ACC112 (cell line): Measurements from ENCODE around the gene ATE1.
"Not testable (repeated sequence)": the region's sequence is repeated elsewhere in the genome, so short reads cannot be mapped to it uniquely, and the experiment has no call there.

Experiments used
- H2AFZ ChIP-seq: fragments of 200-600 bp; sonication (generic); one replicate; pipeline ENCODE4 v1.6.0; 2017; ENCODE audit warnings: antibody characterized with exemption, low read length; ENCODE audit not compliant: unreplicated experiment
- H3K27ac ChIP-seq: fragments of 200-600 bp; sonication (generic); 2 replicates; pipeline ENCODE4 v1.5.1; 2014; ENCODE audit warnings: low read depth, mild to moderate bottlenecking, antibody characterized with exemption, low read length, moderate library complexity
- H3K27me3 ChIP-seq: fragments of 200-600 bp; sonication (generic); 2 replicates; pipeline ENCODE4 v1.6.1; 2014; ENCODE audit warnings: mild to moderate bottlenecking, antibody characterized with exemption, low read length, moderate library complexity, mixed read lengths; ENCODE audit not compliant: insufficient read depth
- H3K36me3 ChIP-seq: fragments of 200-600 bp; sonication (generic); 2 replicates; pipeline ENCODE4 v1.6.1; 2016; ENCODE audit warnings: mild to moderate bottlenecking, antibody characterized with exemption, low read length, moderate library complexity, mixed read lengths; ENCODE audit not compliant: insufficient read depth
- H3K4me1 ChIP-seq: fragments of 200-600 bp; sonication (generic); one replicate; pipeline ENCODE4 v1.6.1; 2016; ENCODE audit warnings: low read length, mixed read lengths; ENCODE audit not compliant: insufficient read depth, unreplicated experiment, control insufficient read depth
- H3K4me3 ChIP-seq: fragments of 200-600 bp; sonication (generic); 2 replicates; pipeline ENCODE4 v1.5.1; 2014; ENCODE audit warnings: mild to moderate bottlenecking, low read depth, low read length
- H3K79me2 ChIP-seq: fragments of 200-600 bp; sonication (generic); one replicate; pipeline ENCODE4 v1.6.0; 2016; ENCODE audit warnings: low read length; ENCODE audit not compliant: control insufficient read depth, unreplicated experiment, insufficient read depth

Gene ATE1

DNA sequence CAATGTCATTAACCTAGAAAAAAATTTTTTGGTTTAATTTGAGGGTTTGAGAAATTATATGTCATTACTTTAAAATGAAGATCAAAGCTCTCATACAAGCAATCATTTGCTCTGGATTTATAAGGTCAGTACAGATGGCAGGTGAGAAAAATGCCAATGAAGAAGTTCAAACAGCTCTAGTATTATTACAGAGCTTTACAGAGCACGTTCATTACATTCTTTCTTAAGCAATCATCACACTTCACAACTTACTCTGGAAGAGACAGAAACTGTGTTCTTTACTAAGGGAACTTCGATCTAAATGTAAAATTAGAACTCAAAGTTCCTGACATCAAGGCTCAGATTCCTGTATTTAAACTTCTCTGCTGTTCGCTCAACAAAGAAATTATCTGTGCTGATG is 153.4 kb downstream of the ATE1 start:
- H3K4me3 ChIP-seq: no peak overlapping the region
- no peaks in the 10 kb centered on the region for H3K4me1 ChIP-seq
- H3K27ac ChIP-seq: no peak overlapping the region
- no peaks in the 10 kb centered on the region for H3K79me2 ChIP-seq
- no peaks in the 10 kb centered on the region for H3K36me3 ChIP-seq
- H2AFZ ChIP-seq: no peak overlapping the region
- H3K27me3 ChIP-seq: no peaks in the 10 kb centered on the region

DNA sequence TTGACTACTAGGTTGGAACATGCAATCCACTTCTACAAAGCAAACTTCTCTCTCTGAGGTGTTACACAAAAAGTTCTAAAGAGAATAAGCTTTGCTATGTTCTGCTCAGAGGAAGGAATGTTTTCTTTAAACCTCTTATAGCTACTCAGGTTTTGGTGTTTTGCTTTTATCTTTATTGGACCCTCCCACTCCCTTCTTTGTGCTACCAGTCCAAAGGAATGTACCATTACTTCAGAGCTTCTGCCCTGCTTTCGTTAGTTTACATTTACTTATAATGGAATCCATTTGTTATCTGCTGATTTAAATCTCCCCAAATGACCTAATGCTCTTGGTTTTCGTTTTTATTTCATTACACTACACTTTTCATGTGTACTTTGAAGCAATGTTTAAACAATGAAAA is 154.9 kb downstream of the ATE1 start:
- Histone ChIP-seq H3K4me3 (no peak overlapping the region), H3K4me1 (no peaks in the 10 kb centered on the region), H3K27me3 (no peaks in the 10 kb centered on the region), H2AFZ (no peak overlapping the region), H3K27ac (no peak overlapping the region), H3K79me2 (no peaks in the 10 kb centered on the region), H3K36me3 (0 out of 2 replicates have a peak, but pooled peaks cover 1% of the 10 kb centered on the region)

DNA sequence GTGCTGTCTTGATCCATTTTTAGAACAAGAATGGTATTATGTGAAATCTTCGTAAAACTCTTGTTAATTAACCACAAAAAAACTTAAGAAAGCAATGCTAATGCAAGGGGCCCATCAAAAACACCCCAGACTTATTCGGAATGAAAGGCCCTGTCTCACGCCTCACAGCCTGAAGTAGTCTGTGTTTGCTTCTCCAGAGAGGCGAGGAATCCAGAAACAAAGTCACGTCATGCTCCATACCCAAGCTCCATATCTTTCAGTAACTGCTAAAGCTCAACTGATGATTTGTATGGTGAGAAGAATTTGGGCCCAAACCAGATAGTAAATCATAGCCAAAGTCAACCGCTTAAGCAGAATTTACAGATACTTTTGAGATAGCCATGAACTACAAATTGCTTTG is 155.4 kb downstream of the ATE1 start:
- Histone ChIP-seq H3K4me1 (no peaks in the 10 kb centered on the region), H3K27me3 (no peaks in the 10 kb centered on the region), H2AFZ (no peak overlapping the region), H3K36me3 (0 out of 2 replicates have a peak, but pooled peaks cover 2% of the 10 kb centered on the region), H3K4me3 (no peak overlapping the region), H3K27ac (no peak overlapping the region), H3K79me2 (no peaks in the 10 kb centered on the region)

- H3K4me1 ChIP-seq: no peaks in the 10 kb centered on the region
- no peak overlapping the region for H3K4me3 ChIP-seq
- H3K27ac ChIP-seq: no peak overlapping the region
- no peaks in the 10 kb centered on the region for H3K79me2 ChIP-seq
- no peaks in the 10 kb centered on the region for H3K27me3 ChIP-seq
- H3K36me3 ChIP-seq: 0 out of 2 replicates have a peak, but pooled peaks cover 2% of the 10 kb centered on the region
- H2AFZ ChIP-seq: no peak overlapping the region
Observed at GRCh38 chr10:121771966-121772365, 155.9 kb downstream of the ATE1 start.

DNA sequence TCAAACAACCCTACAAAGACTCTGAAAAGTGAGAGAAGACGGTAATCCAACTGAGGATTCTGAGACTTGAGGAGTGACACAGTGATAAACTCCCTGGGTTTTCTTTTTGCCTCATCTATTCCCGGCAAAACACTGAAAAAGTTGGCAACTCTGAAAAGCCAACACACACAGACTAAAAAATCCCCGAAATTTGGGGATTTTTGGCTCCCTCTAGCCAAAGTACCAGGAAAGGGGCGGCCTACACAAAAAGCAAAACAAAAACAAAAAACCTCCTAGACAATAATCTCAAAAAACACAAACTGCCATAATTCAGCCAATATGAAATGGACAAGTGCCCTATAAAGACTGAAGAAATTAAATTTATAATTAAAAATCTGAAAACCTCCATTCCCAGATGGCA is 161.4 kb downstream of the ATE1 start:
- H3K4me3 ChIP-seq: no peak overlapping the region
- no peaks in the 10 kb centered on the region for H3K4me1 ChIP-seq
- H3K79me2 ChIP-seq: no peaks in the 10 kb centered on the region
- H3K27ac ChIP-seq: no peak overlapping the region
- 0 out of 2 replicates have a peak, but pooled peaks cover 2% of the 10 kb centered on the region for H3K36me3 ChIP-seq
- no peaks in the 10 kb centered on the region for H3K27me3 ChIP-seq
- no peak overlapping the region for H2AFZ ChIP-seq

- Histone ChIP-seq H3K79me2 (no peaks in the 10 kb centered on the region), H3K27ac (no peak overlapping the region), H3K27me3 (no peaks in the 10 kb centered on the region), H3K36me3 (0 out of 2 replicates have a peak, but pooled peaks cover 6% of the 10 kb centered on the region), H2AFZ (no peak overlapping the region), H3K4me3 (no peak overlapping the region), H3K4me1 (no peaks in the 10 kb centered on the region)
Observed at GRCh38 chr10:121765204-121765603, 162.6 kb downstream of the ATE1 start.

DNA sequence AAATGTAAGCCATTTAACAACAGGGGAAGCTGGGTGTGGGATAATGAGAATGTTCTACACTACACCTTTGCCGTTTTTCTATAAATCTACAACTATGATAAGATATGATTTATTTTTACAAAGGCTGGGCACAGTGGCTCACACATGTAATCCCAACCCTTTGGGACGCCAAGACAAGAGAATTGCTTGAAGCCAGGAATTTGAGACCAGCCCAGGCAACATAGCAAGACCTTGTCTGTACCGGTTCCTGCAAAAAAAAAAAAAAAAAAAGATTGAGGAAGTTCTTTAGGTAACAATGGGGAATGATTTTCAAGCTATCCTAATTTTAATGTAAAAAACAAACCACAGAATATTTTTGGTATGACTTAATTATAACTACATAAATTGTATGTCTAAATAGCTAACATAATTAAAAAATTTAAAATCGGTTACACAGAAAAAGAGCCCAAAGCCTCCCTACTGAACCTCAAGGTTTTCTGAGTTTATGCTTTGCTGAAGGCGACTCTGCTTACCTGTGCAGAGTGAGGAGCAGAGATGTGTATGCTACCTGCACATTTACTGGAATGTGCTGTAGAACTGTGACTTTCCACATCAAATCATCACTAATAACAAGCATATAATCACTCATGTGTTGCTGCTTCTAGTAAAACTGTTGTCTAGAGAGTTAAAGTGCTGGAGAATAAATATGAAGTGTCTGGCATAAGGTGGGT is 163.4 kb downstream of the ATE1 start:
- no peak overlapping the region for H3K27ac ChIP-seq

DNA sequence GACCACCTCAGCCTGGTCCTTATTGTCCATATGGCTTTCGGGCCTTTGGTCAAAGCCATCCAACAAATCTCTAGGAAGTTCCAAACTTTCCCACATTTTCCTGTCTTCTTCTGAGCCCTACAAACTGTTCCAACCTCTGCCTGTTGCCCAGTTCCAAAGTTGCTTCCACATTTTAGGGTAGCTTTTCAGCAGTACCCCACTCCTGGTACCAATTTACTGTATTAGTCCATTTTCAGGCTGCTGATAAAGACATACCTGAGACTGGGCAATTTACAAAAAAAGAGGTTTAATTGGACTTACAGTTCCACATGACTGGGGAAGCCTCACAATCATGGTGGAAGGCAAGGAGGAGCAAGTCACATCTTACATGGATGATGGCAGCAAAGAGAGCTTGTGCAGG is 170.6 kb downstream of the ATE1 start:
- H2AFZ ChIP-seq, H3K27me3 ChIP-seq, H3K4me3 ChIP-seq, H3K79me2 ChIP-seq, H3K27ac ChIP-seq: not testable (repeated sequence)
- H3K4me1 ChIP-seq: peaks cover 20% of the 10 kb centered on the region
- peaks cover 12% of the 10 kb centered on the region; the same call in 1 of the 2 replicates for H3K36me3 ChIP-seq

More for the DNA sequence above, 163.4 kb downstream of the ATE1 start:
- H3K4me3 ChIP-seq: no peak overlapping the region
- no peaks in the 10 kb centered on the region for H3K4me1 ChIP-seq
- peaks cover 11% of the 10 kb centered on the region; the same call in 1 of the 2 replicates for H3K36me3 ChIP-seq
- H3K79me2 ChIP-seq: no peaks in the 10 kb centered on the region
- H2AFZ ChIP-seq: no peak overlapping the region
- no peaks in the 10 kb centered on the region for H3K27me3 ChIP-seq

GRCh38 chr10:121755496-121755895 is 172.3 kb downstream of the ATE1 start:
- Histone ChIP-seq H3K4me1 (peaks cover 20% of the 10 kb centered on the region), H3K36me3 (peaks cover 12% of the 10 kb centered on the region; the same call in 1 of the 2 replicates)
- not testable (repeated sequence) for H3K27ac ChIP-seq, H3K27me3 ChIP-seq, H3K4me3 ChIP-seq, H2AFZ ChIP-seq, H3K79me2 ChIP-seq

GRCh38 chr10:121754666-121755065 is 173.2 kb downstream of the ATE1 start:
- H3K4me3 ChIP-seq: peak overlapping the region; percentile 44
- no peak overlapping the region for H2AFZ ChIP-seq
- H3K27me3 ChIP-seq: no peaks in the 10 kb centered on the region
- H3K4me1 ChIP-seq: peaks cover 20% of the 10 kb centered on the region
- H3K36me3 ChIP-seq: peaks cover 4% of the 10 kb centered on the region; the same call in 1 of the 2 replicates
- peak overlapping the region; percentile 91 for H3K27ac ChIP-seq
- H3K79me2 ChIP-seq: no peaks in the 10 kb centered on the region
